Esophagus muscularis mucosa (tissue), 4 donors: ENCODE measurements around the gene SPATA20.

Experiments
- CTCF ChIP-seq, 3 experiments: fragments of 200-600 bp in 2 of 3; fragments of 450-650 bp in 1 of 3; sonication (generic) in 2 of 3; IDR thresholded peaks; one replicate each; pipeline ENCODE4 v1.5.1; 2017 to 2019; ENCODE audit warnings: antibody characterized with exemption in 3 of 3, mild to moderate bottlenecking in 2 of 3, moderate library complexity in 1 of 3
- EP300 ChIP-seq: sonication (generic); formaldehyde crosslinking; IDR thresholded peaks from one replicate; pipeline ENCODE4 v1.6.1; 2017; ENCODE audit warnings: antibody characterized with exemption
- POLR2A ChIP-seq: fragments of 450-650 bp; IDR thresholded peaks from one replicate; pipeline ENCODE4 v1.6.1; 2017; ENCODE audit warnings: antibody characterized with exemption, moderate library complexity, mild to moderate bottlenecking, low read depth
- POLR2AphosphoS5 ChIP-seq, 2 donors: sonication (generic); formaldehyde crosslinking; IDR thresholded peaks; one replicate each; pipeline ENCODE4 v1.6.1; 2017; ENCODE audit warnings: antibody characterized with exemption in 2 of 2

DNA sequence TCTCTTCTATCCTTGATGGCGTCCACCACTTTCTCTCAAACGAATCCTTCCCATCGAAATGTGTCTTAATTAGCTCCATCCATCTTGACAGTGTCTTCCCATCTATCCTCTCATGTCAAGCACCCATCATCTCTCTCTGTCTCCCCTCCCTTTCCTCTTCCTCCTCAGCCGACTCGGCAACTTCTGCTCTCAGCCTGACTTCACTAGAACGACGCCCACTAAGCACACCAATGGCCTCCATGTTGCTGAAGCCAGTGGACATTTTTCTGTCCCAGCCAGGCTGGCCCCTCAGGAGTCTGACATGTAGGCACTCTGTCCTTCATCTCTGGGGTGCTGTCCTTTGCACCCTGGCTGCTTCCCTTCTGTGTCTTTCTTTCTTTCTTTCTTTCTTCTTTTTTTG lies 2.5 kb upstream of the SPATA20 start:
- TF ChIP-seq POLR2AphosphoS5 (IDR thresholded peaks at IDR 0.05) (no peak), EP300 (no peak), CTCF (IDR thresholded peaks at IDR 0.05) (no peak), POLR2A (no peak)
